Esophagus squamous epithelium (tissue), 4 donors: Measurements from ENCODE around the gene IL1RAPL1.

ENCODE experiments used
- CTCF ChIP-seq, 6 experiments: fragments of 450-650 bp in 4 of 6; fragments of 200-600 bp in 2 of 6; sonication (generic) in 2 of 6; IDR thresholded peaks; one replicate each; pipeline ENCODE4 v1.5.1; 2016 to 2019; ENCODE audit warnings: antibody characterized with exemption in 6 of 6, mild to moderate bottlenecking in 4 of 6, moderate library complexity in 4 of 6
- POLR2A ChIP-seq, 4 donors: fragments of 450-650 bp; IDR thresholded peaks; one replicate each; pipeline ENCODE4 v1.6.1; 2017; ENCODE audit warnings: antibody characterized with exemption in 4 of 4, mild to moderate bottlenecking in 4 of 4, moderate library complexity in 3 of 4

- no peak for TF ChIP-seq CTCF (IDR thresholded peaks at IDR 0.05)
- TF ChIP-seq POLR2A (IDR thresholded peaks at IDR 0.05) = no peak
These were observed 772.0 kb downstream of the IL1RAPL1 start for GRCh38 chrX:29359276-29359675.
